Transverse colon (tissue), 4 donors: Measurements from ENCODE around the gene TMEM171. TPM values are rescaled to one million over a fixed set of nuclear protein-coding genes. Genes with fewer than 3 reads are reported as not detected.
A peak's percentile ranks its signal among the peaks of the same experiment; 100 is the strongest.

ENCODE experiments used
- DNase-seq: peaks from one replicate; pipeline ENCODE4 v3.0.0-alpha.2; 2019
- H3K27ac ChIP-seq, 4 donors: fragments of 200-600 bp; sonication (generic); 2 replicates each; pipeline ENCODE4 v1.5.1; 2016 to 2018; ENCODE audit warnings: inconsistent platforms in 4 of 4
- H3K27me3 ChIP-seq: fragments of 200-600 bp; sonication (generic); 2 replicates; pipeline ENCODE4 v1.5.1; 2017; ENCODE audit warnings: inconsistent platforms
- H3K36me3 ChIP-seq, 4 donors: fragments of 200-600 bp; sonication (generic); 2 replicates each; pipeline ENCODE4 v1.5.1; 2017 to 2019; ENCODE audit warnings: inconsistent platforms in 4 of 4
- H3K4me1 ChIP-seq, 4 donors: fragments of 200-600 bp; sonication (generic); 2 replicates each; pipeline ENCODE4 v1.5.1; 2017 to 2020; ENCODE audit warnings: inconsistent platforms in 4 of 4
- H3K4me3 ChIP-seq, 4 donors: fragments of 200-600 bp; sonication (generic); 1 replicate in 1 of 4; 2 replicates in 3 of 4; pipeline versions ENCODE4 v1.5.1 to v1.6.1; 2017 to 2019; ENCODE audit warnings: inconsistent platforms in 4 of 4
- H3K9me3 ChIP-seq, 2 donors: fragments of 200-600 bp; sonication (generic); 2 replicates each; pipeline ENCODE4 v1.5.1; 2017 to 2019; ENCODE audit warnings: inconsistent platforms in 2 of 2
- CTCF ChIP-seq, 5 experiments: fragments of 200-600 bp in 3 of 5; fragments of 450-650 bp in 2 of 5; sonication (generic) in 3 of 5; IDR thresholded peaks; 1 replicate in 2 of 5; 2 replicates in 3 of 5; pipeline ENCODE4 v1.5.1; 2016 to 2017; ENCODE audit warnings: antibody characterized with exemption in 5 of 5, inconsistent platforms in 3 of 5, mild to moderate bottlenecking in 2 of 5, moderate library complexity in 1 of 5
- EP300 ChIP-seq: sonication (generic); formaldehyde crosslinking; IDR thresholded peaks from one replicate; pipeline ENCODE4 v1.6.1; 2017; ENCODE audit warnings: antibody characterized with exemption, low read depth
- POLR2A ChIP-seq: fragments of 450-650 bp; IDR thresholded peaks from one replicate; pipeline ENCODE4 v1.6.1; 2016; ENCODE audit warnings: antibody characterized with exemption, mild to moderate bottlenecking, moderate library complexity
- POLR2AphosphoS5 ChIP-seq, 3 donors: sonication (generic); formaldehyde crosslinking; IDR thresholded peaks; one replicate each; pipeline ENCODE4 v1.6.1; 2016; ENCODE audit warnings: antibody characterized with exemption in 3 of 3
- WGBS, 2 donors: methylation state at CpG; one replicate each; pipeline ENCODE4 v1.1.5; 2018; ENCODE audit warnings: low coverage in 1 of 2; 5-methylcytosine and 5-hydroxymethylcytosine counted together
- in situ Hi-C, 4 donors: fragments of 200-750 bp; cut with MboI; loops; one replicate each; pipeline versions ENCODE4 v1.15.0 to v1.15.1; 2017; ENCODE audit warnings: low sequenced_read_pairs in 3 of 4, low pct_ligation_motif_present in 1 of 4, low pct_unique_long_range_greater_than_20kb in 1 of 4
- intact Hi-C: fragments of 100-400 bp; cut with DNase I; formaldehyde crosslinking; loops from one replicate; pipeline ENCODE4 v1.15.1; 2023; ENCODE audit warnings: low total_unique reads
- total RNA-seq, 4 donors: library from RNA; depleted of rRNA; stranded (reverse); fragments of >200 nt; gene quantifications; one replicate each; pipeline ENCODE4 v1.1.0, GENCODE V29; 2016

Gene TMEM171
- total RNA-seq, 4 donors from 2014 or later, result 32.8 to 179 (median 114) TPM

- no peak overlapping the region for H3K27ac ChIP-seq
- WGBS, 2 donors, result 77 to 91% methylated on average over 4 to 6 of the region's 6 CpGs
- no peaks in the 10 kb centered on the region for H3K36me3 ChIP-seq
- H3K9me3 ChIP-seq, result no peaks in the 10 kb centered on the region
- in situ Hi-C loops, result no loop called here
- intact Hi-C loops, result no loop called here
- TF ChIP-seq EP300 (no peak), POLR2AphosphoS5 (IDR thresholded peaks at IDR 0.05) (no peak), POLR2A (no peak), CTCF (IDR thresholded peaks at IDR 0.05) (no peak)
- peaks cover 0 to 5% (median 1%) of the 10 kb centered on the region in 4 donors for H3K4me1 ChIP-seq
- DNase-seq, result no peak
- H3K27me3 ChIP-seq, result no peaks in the 10 kb centered on the region
- no peak overlapping the region for H3K4me3 ChIP-seq
These were observed 23.3 kb downstream of the TMEM171 start for GRCh38 chr5:73143716-73144115.

GRCh38 chr5:73149540-73149939 is 29.2 kb downstream of the TMEM171 start:
- TF ChIP-seq CTCF (IDR thresholded peaks at IDR 0.05) (no peak), POLR2AphosphoS5 (IDR thresholded peaks at IDR 0.05) (no peak), EP300 (no peak), POLR2A (no peak)
- Histone ChIP-seq H3K4me3 (no peak overlapping the region), H3K4me1 (peaks cover 0 to 12% (median 2%) of the 10 kb centered on the region in 4 donors), H3K27ac (no peak overlapping the region), H3K27me3 (no peaks in the 10 kb centered on the region), H3K36me3 (no peaks in the 10 kb centered on the region), H3K9me3 (no peaks in the 10 kb centered on the region)
- 23 to 25% methylated on average over 1 to 3 of the region's 3 CpGs for WGBS, 2 donors
- intact Hi-C loops (no loop called here), in situ Hi-C loops (no loop called here)
- DNase-seq, result no peak

GRCh38 chr5:73150876-73151275 is 30.5 kb downstream of the TMEM171 start:
- peak; percentile 21 for DNase-seq
- H3K27ac ChIP-seq, result no peak overlapping the region
- TF ChIP-seq EP300, result no peak
- no peak for TF ChIP-seq POLR2A
- TF ChIP-seq CTCF (IDR thresholded peaks at IDR 0.05), result no peak
- no peak for TF ChIP-seq POLR2AphosphoS5 (IDR thresholded peaks at IDR 0.05)
- H3K36me3 ChIP-seq, result no peaks in the 10 kb centered on the region
- in situ Hi-C loops, result no loop called here
- no peaks in the 10 kb centered on the region for H3K27me3 ChIP-seq
- H3K4me3 ChIP-seq, result no peak overlapping the region
- no peaks in the 10 kb centered on the region for H3K9me3 ChIP-seq
- intact Hi-C loops, result no loop called here
- H3K4me1 ChIP-seq, result peaks cover 0 to 12% (median 2%) of the 10 kb centered on the region in 4 donors
- WGBS, 2 donors, result 49 to 59% methylated on average over 3 to 7 of the region's 7 CpGs

- no peaks in the 10 kb centered on the region for H3K36me3 ChIP-seq
These were observed 31.5 kb downstream of the TMEM171 start for GRCh38 chr5:73151766-73152410.

More at GRCh38 chr5:73151766-73152410, 31.5 kb downstream of the TMEM171 start:
- H3K27me3 ChIP-seq, result no peaks in the 10 kb centered on the region
- no peak for TF ChIP-seq POLR2A
- no peak for TF ChIP-seq CTCF (IDR thresholded peaks at IDR 0.05)
- TF ChIP-seq POLR2AphosphoS5 (IDR thresholded peaks at IDR 0.05), result no peak
- no peak for TF ChIP-seq EP300
- WGBS, 2 donors, result 70 to 73% methylated on average over 3 to 5 of the region's 5 CpGs
- no peak for DNase-seq
- H3K4me3 ChIP-seq, result no peak overlapping the region
- no peaks in the 10 kb centered on the region for H3K9me3 ChIP-seq
- intact Hi-C loops, result no loop called here
- peaks cover 0 to 12% (median 2%) of the 10 kb centered on the region in 4 donors for H3K4me1 ChIP-seq
- no peak overlapping the region for H3K27ac ChIP-seq
- in situ Hi-C loops, result no loop called here
